ENCODE data around the gene ST6GALNAC2. TPM values are rescaled to one million over a fixed set of nuclear protein-coding genes. Genes with fewer than 3 reads are reported as not detected.

The ST6GALNAC2 gene
- polyA plus RNA-seq, 6 donors from 2014 or later = 0.22 to 1.0 (median 0.48) TPM; not detected in 1

Other genes with a start within 250 kb of the ST6GALNAC2 start
- gene PRPSAP1, start 231.9 kb downstream of the ST6GALNAC2 start, polyA plus RNA-seq (ENCODE audit: low read depth in 6 of 6) = 10 to 100 TPM; 46.0 to 81.3 (median 54.4) TPM
- 1 to 10 TPM in 1 of 6 donors, under 1 TPM in 1, not detected in 4; 0.22 to 1.7 TPM for gene SPHK1, start 201.3 kb downstream of the ST6GALNAC2 start, polyA plus RNA-seq (ENCODE audit: low read depth in 6 of 6)
- gene UBE2O, start 132.7 kb downstream of the ST6GALNAC2 start, polyA plus RNA-seq (ENCODE audit: low read depth in 6 of 6) = 10 to 100 TPM; 11.0 to 26.0 (median 16.4) TPM
- gene AANAT, start 118.3 kb downstream of the ST6GALNAC2 start, polyA plus RNA-seq (ENCODE audit: low read depth in 6 of 6) = 1 to 10 TPM in 1 of 6 donors, under 1 TPM in 2, not detected in 3; 0.24 to 1.2 (median 0.43) TPM
- 100 to 1,000 TPM in 1 of 6 donors, 10 to 100 TPM in 5; 44.0 to 148 (median 51.7) TPM for gene RHBDF2, start 84.4 kb downstream of the ST6GALNAC2 start, polyA plus RNA-seq (ENCODE audit: low read depth in 6 of 6)
- 1 to 10 TPM in 2 of 6 donors, under 1 TPM in 4; 0.21 to 2.4 (median 0.79) TPM for gene CYGB, start 48.2 kb downstream of the ST6GALNAC2 start, polyA plus RNA-seq (ENCODE audit: low read depth in 6 of 6)
- gene PRCD, start 45.8 kb downstream of the ST6GALNAC2 start, polyA plus RNA-seq (ENCODE audit: low read depth in 6 of 6) = 10 to 100 TPM; 21.6 to 54.4 (median 34.3) TPM
- not detected for gene ST6GALNAC1, start 57.9 kb upstream of the ST6GALNAC2 start, polyA plus RNA-seq (ENCODE audit: low read depth in 6 of 6)
- gene MXRA7, start 125.1 kb upstream of the ST6GALNAC2 start, polyA plus RNA-seq (ENCODE audit: low read depth in 6 of 6) = 1 to 10 TPM; 1.8 to 7.7 (median 3.5) TPM
- 10 to 100 TPM; 17.4 to 38.2 (median 20.0) TPM for gene JMJD6, start 140.7 kb upstream of the ST6GALNAC2 start, polyA plus RNA-seq (ENCODE audit: low read depth in 6 of 6)
- 100 to 1,000 TPM; 119 to 177 (median 143) TPM for gene METTL23, start 141.0 kb upstream of the ST6GALNAC2 start, polyA plus RNA-seq (ENCODE audit: low read depth in 6 of 6)
- 100 to 1,000 TPM in 4 of 6 donors, 10 to 100 TPM in 2; 70.5 to 144 (median 112) TPM for gene SRSF2, start 151.5 kb upstream of the ST6GALNAC2 start, polyA plus RNA-seq (ENCODE audit: low read depth in 6 of 6)
- 10 to 100 TPM; 18.3 to 39.2 (median 23.2) TPM for gene MFSD11, start 152.3 kb upstream of the ST6GALNAC2 start, polyA plus RNA-seq (ENCODE audit: low read depth in 6 of 6)

Data from naive B cell (primary cell).